Subcutaneous preadipocyte (primary cell): ENCODE results near the gene EDEM3. TPM values are rescaled to one million over a fixed set of nuclear protein-coding genes. Genes with fewer than 3 reads are reported as not detected.

Experiments
- total RNA-seq: library from RNA; depleted of rRNA; stranded (reverse); fragments of >200 nt; gene quantifications from 2 replicates; pipeline ENCODE4 v1.2.3, GENCODE V29; 2012

The EDEM3 gene
- total RNA-seq = 67.2 and 95.0 TPM in 2 replicates

DNA sequence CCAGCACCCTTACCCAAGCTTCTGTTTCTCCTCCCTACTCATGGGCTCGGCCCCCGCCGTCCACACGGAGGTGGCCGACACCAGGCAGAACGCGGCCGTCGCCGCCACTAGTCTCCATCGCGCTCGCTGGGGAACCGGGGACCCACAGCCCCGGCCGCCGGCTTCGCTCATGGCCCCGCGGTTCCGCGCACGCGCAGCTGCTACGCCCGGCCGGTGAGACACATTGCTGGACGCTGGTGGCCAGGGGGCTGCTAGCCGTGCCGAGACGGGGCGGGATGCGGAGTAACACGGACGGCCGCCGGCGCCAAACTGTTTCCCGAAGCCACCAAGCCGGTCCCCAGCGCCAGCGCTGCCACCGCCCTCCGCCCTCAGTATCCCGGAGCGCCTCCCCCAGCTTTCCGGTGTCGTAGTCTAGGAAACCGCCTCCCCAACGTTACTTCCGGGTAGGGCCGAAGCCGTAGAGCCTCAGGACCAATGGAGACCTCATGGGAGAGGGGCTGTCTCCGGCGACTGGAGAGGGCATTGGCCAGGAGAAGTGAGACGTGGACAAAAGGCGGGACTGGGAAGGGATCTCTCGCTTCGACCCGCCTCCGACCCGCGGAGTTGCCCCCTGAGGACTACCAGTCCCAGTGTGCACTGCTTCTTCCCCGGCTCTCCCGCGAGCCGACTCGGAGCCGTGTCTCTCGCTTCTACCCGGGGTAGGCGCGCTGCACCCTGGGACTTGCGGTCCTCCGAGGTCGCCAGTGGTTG, at the start of gene EDEM3:
TSS of gene EDEM3 (minus strand) at position 383 of the 750 bp plus-strand sequence. CDS start at position 171, 212 bp downstream.

Other genes starting within 250 kb of the EDEM3 start
- gene NIBAN1, start 219.7 kb upstream of the EDEM3 start, total RNA-seq = 71.7 and 85.6 TPM in 2 replicates